Stomach (tissue), 9 donors: ENCODE data around the gene MFF. TPM values are rescaled to one million over a fixed set of nuclear protein-coding genes. Genes with fewer than 3 reads are reported as not detected.

Experiments used
- DNase-seq, 2 donors: peaks; one replicate each; pipeline versions ENCODE4 v3.0.0 to v3.0.0-alpha.2; 2013 to 2019
- H3K27ac ChIP-seq, 5 donors: fragments of 200-600 bp in 4 of 5; sonication (generic) in 4 of 5; one replicate each; pipeline ENCODE4 v1.5.1; 2013 to 2019; ENCODE audit warnings: mild to moderate bottlenecking in 1 of 5, moderate library complexity in 1 of 5
- H3K27me3 ChIP-seq, 3 donors: fragments of 200-600 bp; sonication (generic); one replicate each; pipeline ENCODE4 v1.5.1; 2017 to 2019; ENCODE audit warnings: mixed run types in 1 of 3
- H3K36me3 ChIP-seq, 4 donors: fragments of 200-600 bp; sonication (generic); 1 replicate in 3 of 4; 2 replicates in 1 of 4; pipeline ENCODE4 v1.5.1; 2016 to 2019
- H3K4me1 ChIP-seq, 4 donors: fragments of 200-600 bp; sonication (generic); one replicate each; pipeline ENCODE4 v1.5.1; 2016 to 2019
- H3K4me3 ChIP-seq, 4 donors: fragments of 200-600 bp; sonication (generic) in 3 of 4; one replicate each; pipeline ENCODE4 v1.5.1; 2016 to 2019; ENCODE audit warnings: mild to moderate bottlenecking in 1 of 4
- H3K9me3 ChIP-seq, 4 donors: fragments of 200-600 bp; sonication (generic); one replicate each; pipeline ENCODE4 v1.5.1; 2016 to 2019
- EP300 ChIP-seq: sonication (generic); formaldehyde crosslinking; IDR thresholded peaks from one replicate; pipeline ENCODE4 v1.6.1; 2017; ENCODE audit warnings: antibody characterized with exemption
- POLR2A ChIP-seq, 4 donors: fragments of 450-650 bp; IDR thresholded peaks; one replicate each; pipeline ENCODE4 v1.6.1; 2016; ENCODE audit warnings: antibody characterized with exemption in 4 of 4, control low read depth in 2 of 4, mild to moderate bottlenecking in 1 of 4, moderate library complexity in 1 of 4
- POLR2AphosphoS5 ChIP-seq, 3 donors: sonication (generic); formaldehyde crosslinking; IDR thresholded peaks; one replicate each; pipeline ENCODE4 v1.6.1; 2016; ENCODE audit warnings: antibody characterized with exemption in 3 of 3
- WGBS, 5 donors: extraction: QIAGEN DNeasy Blood & Tissue Kit in 3 of 5; methylation state at CpG; one replicate each; pipeline versions ENCODE4 v1.1.5 to v1.1.7; 2013 to 2018; 5-methylcytosine and 5-hydroxymethylcytosine counted together
- intact Hi-C: fragments of 100-400 bp; cut with DNase I; formaldehyde crosslinking; loops from one replicate; pipeline ENCODE4 v1.15.1; 2023; ENCODE audit warnings: low total_unique reads
- polyA plus RNA-seq, 3 donors: library from polyadenylated mRNA; stranded (reverse); fragments of 200-250 nt; gene quantifications; one replicate each; pipeline ENCODE4 v1.2.3, GENCODE V29; 2013
- total RNA-seq, 5 donors: library from RNA; depleted of rRNA; stranded (reverse); fragments of >200 nt; gene quantifications; one replicate each; pipeline versions ENCODE4 v1.1.0 to v1.2.3, GENCODE V29; 2014 to 2016
- TF ChIP-seq, protein P1 (sequence below), 7 experiments: fragments of 450-650 bp in 4 of 7; fragments of 200-600 bp in 3 of 7; sonication (generic) in 3 of 7; IDR thresholded peaks; one replicate each; pipeline ENCODE4 v1.5.1; 2016 to 2019; ENCODE audit warnings: antibody characterized with exemption in 7 of 7, control low read depth in 2 of 7, mild to moderate bottlenecking in 1 of 7
- donor health status: healthy with polysubstance abuse.
- donor health status: Bipolar disorder and iron deficiency.
- donor health status: healthy.

Gene MFF
- total and polyA plus RNA-seq, 8 donors = 16.8 to 322 (median 89.0) TPM

- Histone ChIP-seq H3K27me3 (no peaks in the 10 kb centered on the region), H3K4me3 (no peak overlapping the region), H3K9me3 (no peaks in the 10 kb centered on the region), H3K36me3 (no peaks in the 10 kb centered on the region), H3K4me1 (peaks cover 0 to 19% (median 2%) of the 10 kb centered on the region in 4 donors), H3K27ac (no peak overlapping the region)
- TF ChIP-seq POLR2AphosphoS5 (IDR thresholded peaks at IDR 0.05) = no peak
- intact Hi-C loops = no loop called here
- WGBS, 5 donors = 85 to 91% (median 89%) methylated on average over 5 of the region's 5 CpGs
- no peak for DNase-seq
These were observed 43.5 kb downstream of the MFF start for GRCh38 chr2:227368574-227368973.

DNA sequence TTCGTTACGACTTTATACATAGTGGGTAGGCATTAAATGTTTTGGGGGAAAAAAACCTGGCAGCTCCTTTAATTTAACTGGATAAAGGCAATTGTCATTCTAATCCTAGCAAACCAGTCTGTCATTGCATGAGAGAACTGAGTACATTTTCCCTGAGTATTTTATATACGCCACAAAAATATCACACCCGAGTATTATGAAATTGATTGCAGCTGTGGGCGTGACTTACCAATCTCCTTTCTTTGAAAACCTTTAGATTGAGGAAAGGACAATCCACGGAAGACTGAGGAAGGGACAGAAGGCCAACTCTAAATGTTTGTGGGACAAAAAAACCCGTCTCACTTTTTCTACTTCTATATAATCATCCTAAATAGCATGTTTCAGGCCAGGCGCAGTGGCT lies 45.0 kb downstream of the MFF start:
- Histone ChIP-seq H3K9me3 (no peaks in the 10 kb centered on the region), H3K27ac (peak overlapping the region in 2 of 5 donors; percentile 44 to 63), H3K36me3 (no peaks in the 10 kb centered on the region), H3K4me1 (peaks cover 0 to 19% (median 2%) of the 10 kb centered on the region in 4 donors), H3K27me3 (no peaks in the 10 kb centered on the region), H3K4me3 (no peak overlapping the region)
- intact Hi-C loops = no loop called here
- TF ChIP-seq POLR2A (IDR thresholded peaks at IDR 0.05) (no peak), EP300 (no peak), POLR2AphosphoS5 (IDR thresholded peaks at IDR 0.05) (no peak)
- TF ChIP-seq, protein P1, sequence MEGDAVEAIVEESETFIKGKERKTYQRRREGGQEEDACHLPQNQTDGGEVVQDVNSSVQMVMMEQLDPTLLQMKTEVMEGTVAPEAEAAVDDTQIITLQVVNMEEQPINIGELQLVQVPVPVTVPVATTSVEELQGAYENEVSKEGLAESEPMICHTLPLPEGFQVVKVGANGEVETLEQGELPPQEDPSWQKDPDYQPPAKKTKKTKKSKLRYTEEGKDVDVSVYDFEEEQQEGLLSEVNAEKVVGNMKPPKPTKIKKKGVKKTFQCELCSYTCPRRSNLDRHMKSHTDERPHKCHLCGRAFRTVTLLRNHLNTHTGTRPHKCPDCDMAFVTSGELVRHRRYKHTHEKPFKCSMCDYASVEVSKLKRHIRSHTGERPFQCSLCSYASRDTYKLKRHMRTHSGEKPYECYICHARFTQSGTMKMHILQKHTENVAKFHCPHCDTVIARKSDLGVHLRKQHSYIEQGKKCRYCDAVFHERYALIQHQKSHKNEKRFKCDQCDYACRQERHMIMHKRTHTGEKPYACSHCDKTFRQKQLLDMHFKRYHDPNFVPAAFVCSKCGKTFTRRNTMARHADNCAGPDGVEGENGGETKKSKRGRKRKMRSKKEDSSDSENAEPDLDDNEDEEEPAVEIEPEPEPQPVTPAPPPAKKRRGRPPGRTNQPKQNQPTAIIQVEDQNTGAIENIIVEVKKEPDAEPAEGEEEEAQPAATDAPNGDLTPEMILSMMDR (IDR thresholded peaks at IDR 0.05) = no peak
- no peak for DNase-seq
- WGBS, 5 donors = 77 to 83% (median 80%) methylated on average over 8 of the region's 8 CpGs

GRCh38 chr2:227370791-227371312 lies 45.8 kb downstream of the MFF start:
- DNase-seq = peak in 1 of 2 donors; percentile 13
- Histone ChIP-seq H3K9me3 (no peaks in the 10 kb centered on the region), H3K4me1 (peaks cover 0 to 16% (median 2%) of the 10 kb centered on the region in 4 donors), H3K27me3 (no peaks in the 10 kb centered on the region), H3K4me3 (no peak overlapping the region), H3K27ac (peak overlapping the region in 2 of 5 donors; percentile 44 to 63), H3K36me3 (no peaks in the 10 kb centered on the region)
- WGBS, 5 donors = 72 to 85% (median 77%) methylated on average over 9 of the region's 9 CpGs
- intact Hi-C loops = no loop called here
- TF ChIP-seq POLR2A (IDR thresholded peaks at IDR 0.05) (no peak), EP300 (no peak), POLR2AphosphoS5 (IDR thresholded peaks at IDR 0.05) (no peak)
- TF ChIP-seq, protein P1 (IDR thresholded peaks at IDR 0.05) = no peak

GRCh38 chr2:227373389-227373788 lies 48.3 kb downstream of the MFF start:
- Histone ChIP-seq H3K4me3 (no peak overlapping the region), H3K27ac (no peak overlapping the region), H3K27me3 (no peaks in the 10 kb centered on the region), H3K9me3 (no peaks in the 10 kb centered on the region), H3K4me1 (no peaks in the 10 kb centered on the region), H3K36me3 (no peaks in the 10 kb centered on the region)
- TF ChIP-seq EP300 = no peak
- TF ChIP-seq POLR2A (IDR thresholded peaks at IDR 0.05) = no peak
- TF ChIP-seq, protein P1 (IDR thresholded peaks at IDR 0.05) = no peak
- no peak for TF ChIP-seq POLR2AphosphoS5 (IDR thresholded peaks at IDR 0.05)
- WGBS, 5 donors = 90 to 92% (median 91%) methylated on average over 10 of the region's 10 CpGs
- intact Hi-C loops = no loop called here
- DNase-seq = no peak

DNA sequence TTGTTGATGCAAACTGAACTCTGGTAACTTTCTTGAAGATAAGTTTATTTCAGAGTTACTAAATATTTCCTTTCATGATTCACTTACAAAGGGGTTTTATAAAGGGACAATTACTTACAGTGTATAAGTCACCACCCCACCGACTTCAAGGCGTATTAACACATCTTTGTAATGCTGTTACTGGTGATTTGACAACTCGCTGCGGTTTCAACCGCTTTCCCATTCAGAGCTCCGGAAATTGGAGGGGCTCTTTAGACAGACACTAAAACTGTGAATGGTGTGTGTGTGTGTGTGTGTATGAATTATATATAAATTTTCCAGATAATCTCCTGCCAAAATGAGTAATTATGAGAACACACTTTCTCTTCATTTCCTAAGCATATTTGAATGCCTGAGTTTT lies 49.1 kb downstream of the MFF start:
- TF ChIP-seq POLR2AphosphoS5 (IDR thresholded peaks at IDR 0.05) (no peak), EP300 (no peak), POLR2A (IDR thresholded peaks at IDR 0.05) (no peak)
- TF ChIP-seq, protein P1 (IDR thresholded peaks at IDR 0.05) = no peak
- intact Hi-C loops = no loop called here
- Histone ChIP-seq H3K4me1 (no peaks in the 10 kb centered on the region), H3K27ac (no peak overlapping the region), H3K9me3 (no peaks in the 10 kb centered on the region), H3K36me3 (no peaks in the 10 kb centered on the region), H3K4me3 (no peak overlapping the region), H3K27me3 (no peaks in the 10 kb centered on the region)
- DNase-seq = no peak
- WGBS, 5 donors = 66 to 82% (median 77%) methylated on average over 6 of the region's 6 CpGs
